HG03139 (cell line): ENCODE measurements around the gene RNASET2.
A peak's percentile ranks its signal among the peaks of the same experiment; 100 is the strongest.

Experiments used
- ATAC-seq: cut with Tn5 transposase; IDR thresholded peaks from one replicate; pipeline ENCODE4 v1.9.1; 2021; ENCODE audit not compliant: unreplicated experiment

The RNASET2 gene, protein sequence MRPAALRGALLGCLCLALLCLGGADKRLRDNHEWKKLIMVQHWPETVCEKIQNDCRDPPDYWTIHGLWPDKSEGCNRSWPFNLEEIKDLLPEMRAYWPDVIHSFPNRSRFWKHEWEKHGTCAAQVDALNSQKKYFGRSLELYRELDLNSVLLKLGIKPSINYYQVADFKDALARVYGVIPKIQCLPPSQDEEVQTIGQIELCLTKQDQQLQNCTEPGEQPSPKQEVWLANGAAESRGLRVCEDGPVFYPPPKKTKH

DNA sequence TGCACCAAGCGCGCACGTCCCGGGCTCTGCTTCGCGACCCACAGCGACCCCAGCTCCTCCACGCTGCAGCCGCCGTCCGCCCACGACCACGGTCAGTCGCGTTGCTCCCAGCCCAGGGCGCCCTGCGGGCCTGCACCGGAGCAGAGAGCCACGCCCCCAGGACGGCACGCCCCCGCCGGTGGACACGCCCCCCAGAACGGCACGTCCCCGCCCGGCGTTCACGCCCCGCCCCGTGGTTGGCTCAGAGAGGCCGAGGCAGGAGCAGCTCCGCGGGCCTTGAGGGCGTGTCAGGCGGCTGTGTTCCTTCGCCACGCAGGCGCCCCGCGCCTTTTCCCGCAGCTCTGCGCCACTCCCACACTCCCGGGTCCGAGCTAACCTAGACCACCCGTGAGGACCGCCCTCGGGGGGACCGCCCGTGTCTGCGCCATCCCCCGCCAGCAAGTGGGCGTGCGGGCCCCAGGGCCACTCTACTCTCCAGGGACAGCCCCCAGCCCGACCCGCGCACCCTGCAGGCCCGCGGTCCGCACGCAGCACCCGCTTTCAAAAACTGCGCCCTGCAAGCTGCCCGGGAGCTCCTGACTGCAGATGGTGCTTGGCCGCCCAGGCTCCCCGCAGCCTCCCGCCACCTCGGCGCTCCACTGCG lies at the start of gene RNASET2:
Gene RNASET2 (minus strand): TSS at position 107 of the 643 bp plus-strand sequence. CDS start 368 bp downstream, outside the sequence.
- peak; percentile 48 for ATAC-seq

DNA sequence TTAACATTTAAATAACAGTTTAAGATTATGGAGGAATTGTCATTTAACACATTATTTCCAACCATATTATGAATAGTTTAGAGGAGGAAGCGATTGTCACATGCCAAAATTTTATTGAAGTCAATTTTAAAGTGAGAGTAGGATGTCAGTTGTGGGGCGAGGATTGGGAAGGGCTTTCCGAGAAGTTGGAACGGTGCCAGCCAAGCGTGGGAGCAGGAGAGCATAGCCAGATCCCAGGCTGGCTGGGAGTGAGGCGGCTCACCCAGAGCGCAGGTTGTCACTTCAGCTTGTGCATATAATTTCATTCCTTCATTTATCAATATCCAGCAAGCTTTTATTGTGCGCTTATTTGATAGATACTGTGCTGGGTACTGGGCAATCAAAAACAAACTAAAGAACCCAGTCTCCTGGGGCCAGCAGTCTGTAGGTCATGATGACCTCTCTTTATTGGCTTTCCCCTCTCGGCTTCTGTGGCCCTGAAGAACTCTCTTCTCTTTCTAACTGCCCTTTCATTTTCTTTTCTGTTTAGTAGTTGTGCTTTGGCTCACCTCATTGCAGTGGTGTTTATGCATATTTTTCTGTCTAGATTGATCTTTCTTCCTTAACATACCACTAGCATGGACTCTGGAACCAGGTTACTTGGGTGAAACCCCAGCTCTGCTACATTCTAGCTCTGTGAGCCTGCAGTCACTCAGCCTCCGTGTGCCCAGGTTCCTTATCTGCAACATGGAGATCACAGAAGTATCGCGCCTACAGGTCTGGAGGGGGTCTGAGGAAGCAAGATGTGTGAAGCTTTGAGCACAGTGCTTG lies 49.2 kb upstream of the RNASET2 start:
- no peak for ATAC-seq

DNA sequence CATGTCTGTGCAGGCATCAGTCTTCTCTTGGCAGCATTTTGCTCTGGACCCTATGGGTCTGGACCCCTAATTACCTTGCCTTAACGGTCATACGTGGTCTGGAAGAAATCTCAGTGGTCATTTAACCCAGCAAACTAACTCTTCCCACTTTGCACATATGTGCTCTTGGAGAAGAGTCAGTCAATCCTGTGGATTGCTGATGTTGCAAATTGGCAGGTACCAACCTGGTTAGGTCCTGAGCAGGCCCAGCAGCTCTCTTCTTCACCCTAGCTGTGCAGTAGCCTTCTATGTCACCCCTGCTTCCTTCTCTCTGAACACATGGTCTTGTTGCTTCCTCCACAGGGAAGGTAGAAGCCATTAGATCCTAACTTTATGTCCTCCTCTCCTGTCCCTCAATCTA lies 44.4 kb upstream of the RNASET2 start:
- no peak for ATAC-seq

DNA sequence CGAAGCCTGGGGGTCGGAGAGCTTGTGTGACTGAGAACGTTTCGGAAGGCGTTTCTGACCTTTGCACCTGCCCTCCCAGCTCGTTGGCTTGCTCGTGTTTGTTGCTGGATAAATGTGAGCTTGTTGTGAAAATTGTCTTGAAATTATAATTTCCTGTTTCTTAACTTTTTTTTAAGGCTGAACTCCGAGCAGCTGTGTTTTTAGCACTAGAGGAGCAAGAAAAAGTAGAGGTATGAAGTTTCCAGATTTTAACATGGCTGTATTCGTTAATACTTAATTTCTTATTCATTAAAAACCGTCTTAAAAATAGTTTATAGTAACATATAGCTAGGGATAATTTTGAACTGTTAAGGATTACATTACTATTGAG lies 43.5 kb upstream of the RNASET2 start:
- ATAC-seq = no peak

DNA sequence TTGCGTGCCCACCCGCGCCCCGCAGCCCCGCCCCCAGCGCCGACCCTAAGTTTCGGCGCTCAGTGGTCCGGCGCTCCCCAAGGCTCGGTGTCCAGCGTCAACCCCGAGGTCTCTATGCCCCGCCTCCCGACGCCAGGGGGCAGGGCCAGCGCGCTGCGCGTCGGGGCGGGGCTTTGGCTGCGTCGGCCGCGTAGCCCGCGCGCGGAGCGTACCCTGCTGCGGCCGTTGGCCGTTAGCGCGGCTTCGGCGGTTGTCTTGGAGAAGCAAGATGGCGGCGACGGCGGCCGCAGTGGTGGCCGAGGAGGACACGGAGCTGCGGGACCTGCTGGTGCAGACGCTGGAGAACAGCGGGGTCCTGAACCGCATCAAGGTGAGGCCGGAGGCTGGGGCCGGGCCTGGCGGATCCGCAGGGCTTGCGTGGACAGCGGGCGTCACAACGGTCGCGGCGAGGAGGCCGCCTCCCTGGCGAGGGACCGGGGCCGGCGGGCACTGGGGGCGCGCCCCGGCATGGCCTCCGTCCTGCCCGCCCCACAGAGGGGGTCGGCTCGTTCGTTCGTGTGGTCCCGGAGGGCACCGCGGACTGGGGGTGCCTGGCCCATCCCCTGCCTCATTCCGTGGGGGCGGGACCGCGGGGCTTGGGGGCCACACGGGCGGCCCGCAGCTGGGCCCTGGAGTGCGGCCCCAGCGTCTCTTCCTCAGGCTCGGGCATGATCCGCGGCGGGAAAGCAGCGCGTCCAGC lies 43.0 kb upstream of the RNASET2 start, which contains the start of gene CEP43:
Gene CEP43 (plus strand): TSS at position 253 of the 739 bp plus-strand sequence. CDS start 16 bp downstream, at position 269.
- ATAC-seq = peak; percentile 87

DNA sequence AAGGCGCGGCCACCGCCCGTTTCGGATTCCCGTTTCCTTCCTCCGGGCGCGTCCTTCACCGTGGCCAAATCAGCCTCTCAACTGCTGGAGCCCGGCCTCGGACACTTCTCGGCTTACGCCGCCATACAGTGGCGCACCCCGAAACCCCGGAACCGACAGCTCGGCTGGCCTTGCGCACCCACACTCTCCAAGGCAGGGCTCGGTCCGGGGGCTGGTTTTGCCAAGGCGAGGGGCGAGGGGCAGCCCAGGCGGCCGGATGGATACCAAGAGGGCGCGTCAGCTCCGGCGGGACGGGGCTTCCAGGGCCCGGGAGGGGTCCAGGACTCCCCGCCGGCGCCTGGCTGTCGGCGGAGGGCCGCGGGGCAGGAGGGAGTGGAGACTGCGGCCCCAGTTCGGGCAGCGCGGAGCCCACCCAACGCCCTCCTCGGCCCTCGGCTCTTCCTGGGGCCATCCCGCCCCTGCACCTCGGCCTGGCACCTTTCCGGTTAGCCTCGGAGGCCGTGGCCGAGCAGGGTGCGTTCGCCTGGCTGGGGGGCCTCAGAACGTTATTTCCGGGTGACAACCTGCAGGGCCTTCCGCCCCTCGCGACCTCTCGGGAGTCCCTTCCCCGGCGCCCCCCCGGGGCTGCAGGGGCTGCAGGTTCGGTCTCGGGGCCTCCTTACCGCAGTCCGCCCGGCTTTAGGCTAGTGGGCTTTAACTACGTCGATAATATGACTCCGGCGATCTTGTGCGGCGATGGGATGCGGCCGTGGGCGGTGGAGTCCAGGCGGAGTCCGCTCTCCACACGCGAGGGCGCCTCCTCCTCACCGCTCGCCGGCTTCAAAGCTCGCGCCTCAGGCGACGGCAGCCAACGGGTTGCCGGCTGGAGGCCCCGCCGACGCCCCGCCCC lies 42.1 kb upstream of the RNASET2 start:
- peak; percentile 5 for ATAC-seq

DNA sequence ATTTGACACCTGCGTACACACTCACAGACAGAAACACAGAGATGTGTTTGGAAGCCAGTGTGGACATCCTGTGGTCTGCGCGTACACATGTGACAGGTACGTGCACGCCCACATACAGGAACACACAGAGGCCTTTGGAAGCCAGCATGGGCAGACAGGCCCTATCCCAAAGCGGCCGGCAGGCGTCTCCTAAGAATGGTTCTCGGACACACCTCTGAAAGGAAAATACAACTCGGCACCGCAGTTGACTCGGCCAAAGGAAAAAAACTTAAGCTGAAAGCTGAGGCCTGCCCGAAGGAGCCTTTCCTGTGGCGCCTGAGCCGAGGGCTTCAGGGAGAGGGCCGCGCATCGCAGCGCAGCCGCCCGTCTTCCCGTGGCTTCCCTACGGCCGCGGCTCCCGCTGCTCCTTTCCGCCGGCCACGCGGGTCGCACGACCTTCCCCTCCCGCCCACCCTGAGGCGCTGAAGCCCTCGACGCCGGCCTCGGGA lies 41.5 kb upstream of the RNASET2 start:
- ATAC-seq = peak; percentile 30

DNA sequence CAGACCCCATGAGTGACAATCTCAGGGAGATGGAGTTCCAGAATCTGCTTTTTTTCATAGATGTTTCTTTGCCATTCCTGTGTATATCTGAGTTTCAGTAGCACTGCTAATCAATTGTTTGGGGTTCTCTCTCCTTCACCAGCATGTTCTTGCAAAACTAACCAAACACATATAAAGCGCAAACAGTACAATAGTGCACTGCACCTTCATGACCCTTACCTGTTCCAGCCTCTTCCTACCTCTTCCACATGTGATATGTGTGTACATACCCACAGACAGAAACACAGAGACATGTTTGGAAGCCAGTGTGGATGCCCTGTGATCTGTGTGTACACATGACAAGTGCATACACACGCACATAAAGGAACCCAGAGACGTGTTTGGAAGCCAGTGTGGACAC lies 41.0 kb upstream of the RNASET2 start:
- no peak for ATAC-seq

DNA sequence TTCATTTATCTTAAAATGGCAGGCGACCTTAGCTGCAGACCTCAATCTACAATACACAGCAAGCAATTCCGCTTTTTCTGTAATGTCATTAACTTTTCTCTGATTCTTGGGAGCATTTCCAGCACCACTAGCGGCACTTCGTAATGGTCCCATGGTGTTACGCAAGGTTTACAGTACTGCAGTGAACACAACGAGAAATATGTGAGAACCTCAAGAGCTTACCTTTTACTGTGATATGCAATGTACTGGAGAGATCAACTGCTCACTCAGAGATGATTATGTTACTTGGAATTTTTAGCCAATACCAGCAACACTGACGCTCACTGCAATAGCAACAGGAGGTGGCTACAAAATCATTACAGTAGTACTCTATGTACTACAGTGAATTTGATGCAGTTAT lies 40.1 kb upstream of the RNASET2 start:
- no peak for ATAC-seq

DNA sequence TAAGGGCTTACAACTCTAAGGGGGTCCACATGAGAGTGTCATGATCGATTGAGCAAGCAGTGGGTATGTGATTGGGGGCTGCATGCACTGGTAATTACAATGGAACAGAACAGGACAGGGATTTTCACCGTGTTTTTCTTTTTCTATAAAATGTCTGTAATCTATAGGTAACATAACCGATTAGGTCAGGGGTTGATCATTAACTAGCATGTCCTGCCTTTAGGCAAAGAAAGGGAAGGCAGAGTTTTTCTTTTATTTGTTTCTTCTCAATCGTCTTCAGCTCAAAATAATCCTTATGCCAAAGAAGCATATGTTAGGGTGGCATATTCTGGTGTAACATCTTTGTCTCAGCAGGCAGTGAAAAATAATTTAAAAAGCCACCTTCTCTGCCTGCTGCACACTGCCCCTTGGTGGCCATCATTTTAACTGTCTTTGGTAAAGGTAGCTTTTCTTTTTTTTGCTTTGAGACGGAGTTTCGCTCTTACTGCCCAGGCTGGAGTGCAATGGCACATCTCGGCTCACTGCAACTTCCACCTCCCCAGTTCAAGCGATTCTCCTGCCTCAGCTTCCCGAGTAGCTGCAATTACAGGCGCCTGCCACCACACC lies 33.2 kb upstream of the RNASET2 start:
- ATAC-seq = peak; percentile 54

DNA sequence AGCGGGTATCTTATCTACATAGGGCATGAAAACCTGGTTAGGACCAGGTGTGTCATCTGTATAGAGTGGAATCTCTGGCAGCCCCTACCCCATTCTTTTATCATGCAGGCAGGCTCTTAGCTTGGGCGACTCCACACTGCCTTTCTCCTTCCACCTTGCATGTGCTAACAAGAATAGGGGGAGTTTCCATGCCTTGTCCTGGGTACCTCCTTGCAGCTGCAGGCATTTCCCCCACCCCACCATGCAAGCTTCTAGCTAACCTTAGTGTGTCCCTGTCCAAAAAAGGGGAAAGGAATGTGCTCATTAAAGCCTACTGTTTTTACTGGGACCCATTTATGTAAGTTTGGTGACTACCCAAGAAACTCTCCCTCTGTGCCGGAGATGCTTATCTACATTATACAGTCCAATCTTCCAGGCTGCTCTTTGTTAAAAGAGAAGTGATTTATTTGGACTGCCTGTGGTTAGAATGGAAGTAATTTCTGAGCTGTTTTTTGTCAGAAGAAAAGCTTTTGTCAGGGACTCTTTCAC lies 32.4 kb upstream of the RNASET2 start:
- ATAC-seq = no peak

DNA sequence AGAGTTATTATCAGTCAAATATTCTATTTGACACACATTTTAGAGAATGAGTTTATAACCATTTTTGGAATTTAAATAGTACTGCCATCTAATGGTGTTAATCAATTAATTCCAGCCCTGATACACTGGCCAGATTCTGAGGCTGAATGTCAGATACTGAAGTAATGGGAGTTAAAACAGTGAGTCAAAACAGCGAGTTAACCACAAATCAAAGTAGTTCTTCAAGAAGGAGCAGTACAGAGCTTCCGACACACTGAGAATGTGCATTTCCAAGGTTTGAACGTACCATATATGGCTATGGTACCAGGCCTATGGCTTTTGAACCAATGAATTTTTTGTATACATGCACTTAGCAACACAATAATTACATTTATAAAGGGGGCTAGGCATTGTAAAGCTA lies 31.6 kb upstream of the RNASET2 start:
- no peak for ATAC-seq

DNA sequence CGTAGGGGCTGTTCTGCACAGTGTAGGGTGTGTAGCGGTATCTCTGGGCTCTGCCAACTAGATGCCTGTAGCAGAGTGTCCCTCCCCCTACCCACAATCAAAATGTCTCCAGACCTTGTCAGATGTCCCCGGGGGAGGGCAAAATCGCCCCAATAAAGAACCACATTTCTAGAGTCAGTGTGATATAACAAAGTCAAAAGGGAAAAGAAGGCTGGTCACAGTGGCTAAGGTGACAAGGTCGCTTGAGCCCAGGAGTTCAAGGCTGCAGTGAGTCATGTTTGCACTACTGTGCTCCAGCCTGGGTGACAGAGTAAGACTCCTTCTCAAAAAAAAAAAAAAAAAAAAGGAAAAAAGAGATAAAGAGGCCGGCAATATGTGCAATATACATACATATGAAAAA lies 31.1 kb upstream of the RNASET2 start:
- ATAC-seq = no peak

DNA sequence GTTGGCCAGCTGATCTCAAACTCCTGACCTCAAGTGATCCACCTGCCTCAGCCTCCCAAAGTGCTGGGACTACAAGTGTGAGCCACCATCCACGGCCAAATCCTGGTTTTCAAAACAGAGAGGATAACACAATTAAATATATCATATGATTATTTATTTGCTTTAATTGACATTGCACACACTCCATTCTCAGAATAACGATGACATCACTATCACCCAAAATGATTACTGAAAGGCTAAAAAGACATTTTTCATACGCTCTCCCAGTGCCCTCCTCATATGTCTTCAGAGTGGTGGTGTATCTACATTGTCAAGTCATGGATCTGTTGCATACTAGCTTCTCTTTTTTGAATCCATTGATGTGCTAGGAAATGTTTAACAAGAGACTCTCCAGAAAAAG lies 24.4 kb upstream of the RNASET2 start:
- no peak for ATAC-seq

DNA sequence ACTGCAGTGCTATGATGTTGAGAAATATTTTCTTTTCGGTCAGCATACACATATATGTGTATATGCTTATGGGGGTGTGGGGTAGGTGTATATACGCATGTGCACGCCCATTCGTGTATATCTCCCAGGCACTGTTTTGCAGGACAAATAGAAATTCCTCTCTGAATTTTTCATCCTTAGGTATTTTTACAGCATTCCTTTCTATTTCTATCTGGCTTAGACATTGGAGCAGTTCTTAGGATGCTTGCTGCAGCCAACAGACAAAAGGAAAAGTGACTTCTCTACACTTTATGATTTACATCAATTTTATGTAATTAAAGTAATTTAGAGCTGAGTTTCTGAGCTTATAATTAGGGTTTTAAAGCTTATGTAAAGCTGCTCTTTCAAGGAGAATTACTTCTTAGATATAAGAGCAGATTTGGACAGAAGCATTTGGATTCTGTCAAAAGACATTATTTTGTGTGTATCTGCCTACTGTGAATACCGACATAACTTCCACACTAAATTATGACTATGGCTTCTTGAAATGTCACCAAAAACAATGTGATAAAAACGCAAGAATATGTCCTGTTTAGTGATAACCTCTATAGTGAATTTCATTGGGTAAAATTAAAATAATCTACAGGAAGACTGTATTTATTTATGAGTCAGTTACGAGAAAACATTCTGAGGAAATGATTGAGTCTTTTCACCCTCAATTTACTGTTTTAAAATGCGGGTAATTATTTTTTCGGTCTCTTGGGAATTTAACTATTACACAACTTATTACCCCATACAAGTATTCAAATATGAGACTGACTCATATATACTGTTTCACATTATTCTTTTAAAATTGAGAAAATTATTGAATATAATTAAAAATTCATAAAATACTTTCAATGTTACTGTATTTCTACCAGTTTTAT lies 21.5 kb upstream of the RNASET2 start:
- no peak for ATAC-seq

DNA sequence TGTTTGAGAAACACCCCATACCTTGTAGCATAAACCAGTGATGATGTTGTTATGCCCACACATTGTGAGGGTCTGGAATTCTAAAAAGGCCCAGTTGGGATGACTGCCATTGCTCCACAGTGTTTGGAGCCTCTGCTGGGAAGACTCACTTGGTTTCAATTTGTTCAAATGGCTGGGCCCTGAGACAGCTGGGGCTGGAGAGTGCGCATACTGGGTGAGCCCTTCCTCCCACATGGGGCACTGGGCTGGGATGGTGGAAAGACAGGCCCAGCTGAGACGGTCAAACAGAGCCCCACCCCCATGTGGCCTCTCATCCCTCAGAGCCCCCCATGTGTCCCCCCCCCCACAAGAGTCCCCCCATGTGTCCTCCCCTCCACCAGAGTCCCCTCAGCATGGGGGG lies 20.3 kb upstream of the RNASET2 start:
- no peak for ATAC-seq

DNA sequence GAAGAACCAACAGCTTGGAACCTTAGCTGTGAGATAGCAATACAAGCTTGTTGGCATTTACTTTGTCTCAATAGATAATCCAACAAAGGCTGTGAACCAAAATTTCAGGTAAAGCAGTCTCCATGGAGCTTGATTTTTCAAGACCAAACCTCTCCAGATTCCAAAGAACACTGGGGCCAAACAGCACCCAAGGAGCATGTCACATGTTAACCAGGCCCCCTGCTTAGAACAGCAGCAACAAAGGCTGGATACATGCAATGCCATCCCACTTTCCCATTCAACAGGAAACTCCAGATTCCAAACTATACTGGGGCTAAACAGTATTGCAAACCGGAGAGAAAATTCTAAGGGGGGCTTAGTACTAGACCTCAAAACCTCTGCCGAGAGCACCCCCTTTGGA lies 15.8 kb upstream of the RNASET2 start:
- ATAC-seq = no peak

DNA sequence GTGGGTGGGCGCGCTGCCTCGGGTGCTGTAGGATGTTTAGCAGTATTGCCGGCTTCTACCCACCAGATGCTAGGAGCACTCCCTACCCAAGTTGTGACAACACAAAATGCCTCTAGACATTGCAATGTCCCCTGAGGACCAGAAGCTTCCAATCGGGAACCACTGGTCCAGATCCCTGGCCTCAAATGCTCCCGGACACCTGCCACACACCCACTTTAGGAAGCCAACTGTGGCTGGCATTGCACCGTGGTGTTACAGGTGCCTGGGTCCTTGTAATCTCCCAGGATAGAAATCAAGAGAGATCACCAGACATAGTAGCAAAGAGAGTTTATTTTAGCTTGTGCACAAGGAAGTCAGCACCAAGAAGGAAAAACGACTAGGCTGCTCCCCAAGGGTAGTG lies 14.9 kb upstream of the RNASET2 start:
- ATAC-seq = no peak
